ENCODE results near the gene UPF3A. TPM values are rescaled to one million over a fixed set of nuclear protein-coding genes. Genes with fewer than 3 reads are reported as not detected.

Gene UPF3A
- total and polyA plus RNA-seq, 2 of the 4 experiments (the other 2 are of a cell fraction), result 11.7 to 51.6 TPM

- in situ Hi-C loops (cut with MboI; ENCODE audit: low sequenced_read_pairs), result no loop called here
- H2BK120ac ChIP-seq (ENCODE audit: low read depth, low read length), result no peak overlapping the region
Observed at GRCh38 chr13:114296902-114297301, 15.5 kb downstream of the UPF3A start.

More at GRCh38 chr13:114296902-114297301, 15.5 kb downstream of the UPF3A start:
- no CpG with 5 or more reads among the region's 5 CpGs for WGBS, 2 experiments (ENCODE audit: extremely low coverage in 2 of 2, insufficient read length in 1 of 2)
- no peak overlapping the region for H3K14ac ChIP-seq (replicated peaks; ENCODE audit: low read depth, low read length)
- H3K9me1 ChIP-seq (ENCODE audit: insufficient read depth, low read length), result peaks cover 9% of the 10 kb centered on the region
- DNase-seq (no peak), ATAC-seq (ENCODE audit: low read depth) (no peak)
- H2AK5ac ChIP-seq (ENCODE audit: low read depth, low read length), result no peak overlapping the region
- H4K20me1 ChIP-seq (ENCODE audit: insufficient read depth, low read length), result no peaks in the 10 kb centered on the region; the same call in 1 of the 2 replicates
- no peak overlapping the region for H2AFZ ChIP-seq (replicated peaks; ENCODE audit: low read length, poor library complexity)
- no peak overlapping the region for H3K4me3 ChIP-seq (ENCODE audit: insufficient read depth, low read depth, low read length)
- no peak overlapping the region for H4K91ac ChIP-seq (ENCODE audit: insufficient read depth, low read depth, low read length)
- no peak overlapping the region for H3K18ac ChIP-seq (ENCODE audit: low read depth, low read length)
- H3K27me3 ChIP-seq (ENCODE audit: control insufficient read depth, insufficient read depth, low read length), result no peaks in the 10 kb centered on the region
- no peak overlapping the region for H2BK20ac ChIP-seq (ENCODE audit: low read depth, low read length)
- H3K9ac ChIP-seq (ENCODE audit: low read depth, low read length), result no peak overlapping the region
- H3K4ac ChIP-seq (ENCODE audit: low read depth, low read length), result no peak overlapping the region
- no peak overlapping the region for H4K5ac ChIP-seq (ENCODE audit: low read depth, low read length)
- no peak overlapping the region for H4K8ac ChIP-seq (ENCODE audit: low read depth in 2 of 2, low read length in 2 of 2)
- H3K27ac ChIP-seq (ENCODE audit: insufficient read depth, low read length), result no peak overlapping the region
- no peak overlapping the region for H2BK5ac ChIP-seq (ENCODE audit: low read depth, low read length, poor library complexity, severe bottlenecking)
- BruUV-seq (replicated peaks), result no TSS peak
- peaks cover 34% of the 10 kb centered on the region for H3K36me3 ChIP-seq (ENCODE audit: control insufficient read depth, insufficient read depth, low read length)
- intact Hi-C loops (cut with micrococcal nuclease) (no loop called here), dilution Hi-C loops (cut with HindIII; ENCODE audit: low sequenced_read_pairs, unreplicated experiment) (no loop called here)
- no peak overlapping the region for H2AK9ac ChIP-seq (replicated peaks; ENCODE audit: low read depth, low read length, poor library complexity)
- H3K9me3 ChIP-seq (ENCODE audit: control insufficient read depth, insufficient read depth, low read length), result no peaks in the 10 kb centered on the region
- no peaks in the 10 kb centered on the region for H3K4me1 ChIP-seq (ENCODE audit: control insufficient read depth, insufficient read depth, low read length)
- TF ChIP-seq RFX5 (IDR thresholded peaks at IDR 0.05; ENCODE audit: low read depth, low read length), result no peak
- no peak for TF ChIP-seq RCOR1 (IDR thresholded peaks at IDR 0.05; ENCODE audit: insufficient replicate concordance, low read length)
- TF ChIP-seq MAFK (IDR thresholded peaks at IDR 0.05; ENCODE audit: low read depth, low read length), result no peak
- no peak for TF ChIP-seq MAZ (IDR thresholded peaks at IDR 0.05; ENCODE audit: borderline replicate concordance, low read depth, low read length)
- TF ChIP-seq RAD21 (IDR thresholded peaks at IDR 0.05; ENCODE audit: low read length), result no peak
- no peak for TF ChIP-seq POLR2A (IDR thresholded peaks at IDR 0.05; ENCODE audit: low read depth, low read length)
- no peak for TF ChIP-seq CEBPB (IDR thresholded peaks at IDR 0.05; ENCODE audit: low read depth, low read length)
- no peak for TF ChIP-seq CTCF (conservative IDR thresholded peaks at IDR 0.05; ENCODE audit: low read depth, low read length)
- no peak for TF ChIP-seq USF2 (IDR thresholded peaks at IDR 0.05; ENCODE audit: low read depth, low read length)
- no peak for TF ChIP-seq BHLHE40 (IDR thresholded peaks at IDR 0.05; ENCODE audit: low read depth, low read length)
- no peak for TF ChIP-seq MXI1 (IDR thresholded peaks at IDR 0.05; ENCODE audit: borderline replicate concordance, low read depth, low read length)
- TF ChIP-seq CHD1 (IDR thresholded peaks at IDR 0.05; ENCODE audit: low read depth, low read length), result no peak
- H3K23ac ChIP-seq (ENCODE audit: low read depth, low read length), result no peak overlapping the region
- H2BK15ac ChIP-seq (ENCODE audit: low read depth, low read length), result no peak overlapping the region
- H3K56ac ChIP-seq (ENCODE audit: extremely low read depth, insufficient read depth, low read length), result no peak overlapping the region
- POLR2A ChIA-PET (ENCODE audit: unreplicated experiment), result no interaction called here
- peaks cover 17 to 52% of the 10 kb centered on the region in 2 experiments for H3K79me1 ChIP-seq (ENCODE audit: low read depth in 1 of 2, low read length in 2 of 2)
- CTCF ChIA-PET, result no interaction called here
- H3K4me2 ChIP-seq (ENCODE audit: low read depth, low read length), result no peak overlapping the region
